ENCODE results near the gene WFDC1. TPM values are rescaled to one million over a fixed set of nuclear protein-coding genes. Genes with fewer than 3 reads are reported as not detected.
A peak's percentile ranks its signal among the peaks of the same experiment; 100 is the strongest.

The WFDC1 gene
- total RNA-seq, 2 donors from 2014 or later, result 60.9 to 80.8 TPM

- Histone ChIP-seq H3K36me3 (no peaks in the 10 kb centered on the region), H3K4me1 (replicated peaks) (no peaks in the 10 kb centered on the region), H3K27me3 (replicated peaks; ENCODE audit: insufficient read depth) (no peaks in the 10 kb centered on the region), H3K27ac (no peak overlapping the region), H3K9me3 (no peaks in the 10 kb centered on the region), H3K4me3 (no peak overlapping the region)
- DNase-seq (ENCODE audit: low spot score), result no peak
- TF ChIP-seq, protein P1, sequence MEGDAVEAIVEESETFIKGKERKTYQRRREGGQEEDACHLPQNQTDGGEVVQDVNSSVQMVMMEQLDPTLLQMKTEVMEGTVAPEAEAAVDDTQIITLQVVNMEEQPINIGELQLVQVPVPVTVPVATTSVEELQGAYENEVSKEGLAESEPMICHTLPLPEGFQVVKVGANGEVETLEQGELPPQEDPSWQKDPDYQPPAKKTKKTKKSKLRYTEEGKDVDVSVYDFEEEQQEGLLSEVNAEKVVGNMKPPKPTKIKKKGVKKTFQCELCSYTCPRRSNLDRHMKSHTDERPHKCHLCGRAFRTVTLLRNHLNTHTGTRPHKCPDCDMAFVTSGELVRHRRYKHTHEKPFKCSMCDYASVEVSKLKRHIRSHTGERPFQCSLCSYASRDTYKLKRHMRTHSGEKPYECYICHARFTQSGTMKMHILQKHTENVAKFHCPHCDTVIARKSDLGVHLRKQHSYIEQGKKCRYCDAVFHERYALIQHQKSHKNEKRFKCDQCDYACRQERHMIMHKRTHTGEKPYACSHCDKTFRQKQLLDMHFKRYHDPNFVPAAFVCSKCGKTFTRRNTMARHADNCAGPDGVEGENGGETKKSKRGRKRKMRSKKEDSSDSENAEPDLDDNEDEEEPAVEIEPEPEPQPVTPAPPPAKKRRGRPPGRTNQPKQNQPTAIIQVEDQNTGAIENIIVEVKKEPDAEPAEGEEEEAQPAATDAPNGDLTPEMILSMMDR (IDR thresholded peaks at IDR 0.05), result no peak
- TF ChIP-seq POLR2A (IDR thresholded peaks at IDR 0.05) (no peak), POLR2AphosphoS5 (IDR thresholded peaks at IDR 0.05) (no peak)
- 94% methylated on average over 8 of the region's 8 CpGs for WGBS
- intact Hi-C loops (cut with DNase I), result no loop called here
Observed at GRCh38 chr16:84351630-84352029, 57.0 kb downstream of the WFDC1 start.

DNA sequence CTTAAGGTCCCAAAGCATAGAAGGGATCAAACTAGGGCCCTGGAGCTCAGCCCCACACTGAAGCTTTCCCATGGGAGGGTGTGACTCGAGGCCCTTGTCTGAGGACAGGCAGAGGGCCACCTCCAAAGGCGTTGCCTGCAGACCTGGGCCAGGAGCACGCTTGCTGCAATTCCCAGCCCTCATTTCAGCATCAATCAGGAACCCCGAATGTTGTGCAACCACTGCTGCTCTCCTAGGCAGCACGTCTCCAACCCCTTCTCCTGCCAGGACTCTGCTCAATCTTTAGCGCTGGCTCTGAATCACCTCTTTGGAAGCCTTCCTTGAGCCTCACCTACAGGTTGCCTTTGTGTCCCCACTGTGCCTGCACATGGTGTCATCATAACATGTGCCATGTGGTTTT is 59.6 kb downstream of the WFDC1 start:
- TF ChIP-seq POLR2AphosphoS5 (IDR thresholded peaks at IDR 0.05) (no peak), POLR2A (IDR thresholded peaks at IDR 0.05) (no peak)
- TF ChIP-seq, protein P1 (IDR thresholded peaks at IDR 0.05), result no peak

GRCh38 chr16:84355149-84355548 is 60.5 kb downstream of the WFDC1 start:
- TF ChIP-seq, protein P1 (IDR thresholded peaks at IDR 0.05), result no peak
- TF ChIP-seq POLR2AphosphoS5 (IDR thresholded peaks at IDR 0.05) (no peak), POLR2A (IDR thresholded peaks at IDR 0.05) (no peak)
- H3K36me3 ChIP-seq, result no peaks in the 10 kb centered on the region
- H3K9me3 ChIP-seq, result no peaks in the 10 kb centered on the region
- no peaks in the 10 kb centered on the region for H3K4me1 ChIP-seq (replicated peaks)
- WGBS, result 89% methylated on average over 2 of the region's 2 CpGs
- no peak overlapping the region for H3K4me3 ChIP-seq
- no peak overlapping the region for H3K27ac ChIP-seq
- intact Hi-C loops (cut with DNase I), result no loop called here
- H3K27me3 ChIP-seq (replicated peaks; ENCODE audit: insufficient read depth), result no peaks in the 10 kb centered on the region
- DNase-seq (ENCODE audit: low spot score), result no peak

More for the DNA sequence above, 59.6 kb downstream of the WFDC1 start:
- H3K27me3 ChIP-seq (replicated peaks; ENCODE audit: insufficient read depth), result no peaks in the 10 kb centered on the region
- H3K4me1 ChIP-seq (replicated peaks), result no peaks in the 10 kb centered on the region
- intact Hi-C loops (cut with DNase I), result no loop called here
- 93% methylated on average over 6 of the region's 6 CpGs for WGBS
- no peak for DNase-seq (ENCODE audit: low spot score)
- no peak overlapping the region for H3K4me3 ChIP-seq
- no peaks in the 10 kb centered on the region for H3K36me3 ChIP-seq
- H3K9me3 ChIP-seq, result no peaks in the 10 kb centered on the region
- H3K27ac ChIP-seq, result no peak overlapping the region

- no peaks in the 10 kb centered on the region for H3K9me3 ChIP-seq
- no peak overlapping the region for H3K4me3 ChIP-seq
- no peaks in the 10 kb centered on the region for H3K27me3 ChIP-seq (replicated peaks; ENCODE audit: insufficient read depth)
- no peak for DNase-seq (ENCODE audit: low spot score)
- intact Hi-C loops (cut with DNase I), result no loop called here
- no peaks in the 10 kb centered on the region for H3K4me1 ChIP-seq (replicated peaks)
- H3K27ac ChIP-seq, result peak overlapping the region; percentile 54 to 70
- no peaks in the 10 kb centered on the region for H3K36me3 ChIP-seq
- WGBS, result 56% methylated on average over 10 of the region's 10 CpGs
- TF ChIP-seq POLR2AphosphoS5 (IDR thresholded peaks at IDR 0.05) (no peak), POLR2A (IDR thresholded peaks at IDR 0.05) (no peak)
- TF ChIP-seq, protein P1 (IDR thresholded peaks at IDR 0.05), result no peak
Observed at GRCh38 chr16:84356176-84356575, 61.5 kb downstream of the WFDC1 start.

- Histone ChIP-seq H3K9me3 (no peaks in the 10 kb centered on the region), H3K4me1 (replicated peaks) (no peaks in the 10 kb centered on the region), H3K27me3 (replicated peaks; ENCODE audit: insufficient read depth) (no peaks in the 10 kb centered on the region), H3K36me3 (no peaks in the 10 kb centered on the region), H3K4me3 (no peak overlapping the region), H3K27ac (peak overlapping the region; percentile 55 to 70)
- WGBS, result 40% methylated on average over 11 of the region's 11 CpGs
- TF ChIP-seq, protein P1 (IDR thresholded peaks at IDR 0.05), result no peak
- TF ChIP-seq POLR2AphosphoS5 (IDR thresholded peaks at IDR 0.05), result peak; percentile 83
- intact Hi-C loops (cut with DNase I), result no loop called here
- peak; percentile 88 for DNase-seq (ENCODE audit: low spot score)
Observed at GRCh38 chr16:84356591-84357116, 62.0 kb downstream of the WFDC1 start.
